ENCODE results near the gene VCX3A. TPM values are rescaled to one million over a fixed set of nuclear protein-coding genes. Genes with fewer than 3 reads are reported as not detected.

VCX3A gene
- total RNA-seq, 1 experiment from 2014 or later, result not detected

GRCh38 chrX:6505960-6506359, 29.0 kb downstream of the VCX3A start:
- Histone ChIP-seq H3K9ac (ENCODE audit: low read length) (no peak overlapping the region), H3K27me3 (ENCODE audit: insufficient read depth, low read length) (no peaks in the 10 kb centered on the region), H3K9me2 (ENCODE audit: insufficient read depth) (no peaks in the 10 kb centered on the region), H3K9me3 (ENCODE audit: control insufficient read depth in 1 of 2, insufficient read depth in 1 of 2, low read depth in 1 of 2, low read length in 2 of 2) (no peaks in the 10 kb centered on the region), H4K20me1 (ENCODE audit: insufficient read depth) (no peaks in the 10 kb centered on the region), H3K36me3 (ENCODE audit: control insufficient read depth in 1 of 2, insufficient read depth in 2 of 2, low read length in 2 of 2) (no peaks in the 10 kb centered on the region), H3K4me2 (ENCODE audit: low read length) (no peak overlapping the region), H3K4me3 (replicated peaks in 1 of 2; ENCODE audit: low read depth in 1 of 2, low read length in 2 of 2) (no peak overlapping the region), H3K27ac (ENCODE audit: low read depth, low read length) (no peak overlapping the region), H2AFZ (ENCODE audit: low read depth, low read length, poor library complexity, severe bottlenecking) (no peak overlapping the region), H3K79me2 (ENCODE audit: insufficient read depth, low read length) (no peaks in the 10 kb centered on the region), H3K4me1 (ENCODE audit: control insufficient read depth in 1 of 2, insufficient read depth in 2 of 2, low read length in 2 of 2) (no peaks in the 10 kb centered on the region)
- RAD21 ChIA-PET (ENCODE audit: low non-redundant PET in 1 of 2, low total read pairs in 2 of 2, uncharacterized antibody in 2 of 2, unreplicated experiment in 2 of 2), result no interaction called here
- intact Hi-C loops (cut with micrococcal nuclease), result no loop called here
- no TSS peak for BruUV-seq (replicated peaks)
- ATAC-seq (no peak), DNase-seq (ENCODE audit: low read depth, low spot score) (no peak)
- no peak for TF ChIP-seq SIN3A (IDR thresholded peaks at IDR 0.05; ENCODE audit: low read depth)
- TF ChIP-seq ZBTB33 (IDR thresholded peaks at IDR 0.05; ENCODE audit: extremely low read depth, insufficient replicate concordance, low read length), result no peak
- no peak for TF ChIP-seq TCF7L2 (IDR thresholded peaks at IDR 0.05; ENCODE audit: borderline replicate concordance, extremely low read depth, insufficient read depth, insufficient read length)
- no peak for TF ChIP-seq SRF (IDR thresholded peaks at IDR 0.05; ENCODE audit: low read depth)
- TF ChIP-seq EGR1 (IDR thresholded peaks at IDR 0.05; ENCODE audit: low read depth), result no peak
- TF ChIP-seq CEBPB (IDR thresholded peaks at IDR 0.05; ENCODE audit: low read depth), result no peak
- no peak for TF ChIP-seq POLR2A (IDR thresholded peaks at IDR 0.05; ENCODE audit: borderline replicate concordance, extremely low read depth, insufficient read depth, insufficient read length)
- CTCF ChIA-PET, result no interaction called here
- POLR2A ChIA-PET, result no interaction called here

GRCh38 chrX:6500719-6501118, 34.2 kb downstream of the VCX3A start:
- no peaks in the 10 kb centered on the region for H3K27me3 ChIP-seq (ENCODE audit: insufficient read depth, low read length)
- no peak overlapping the region for H3K27ac ChIP-seq (ENCODE audit: low read depth, low read length)
- H3K9me2 ChIP-seq (ENCODE audit: insufficient read depth), result no peaks in the 10 kb centered on the region
- no peak overlapping the region for H3K4me2 ChIP-seq (ENCODE audit: low read length)
- intact Hi-C loops (cut with micrococcal nuclease), result no loop called here
- H3K9me3 ChIP-seq (ENCODE audit: control insufficient read depth in 1 of 2, insufficient read depth in 1 of 2, low read depth in 1 of 2, low read length in 2 of 2), result no peaks in the 10 kb centered on the region
- no peak overlapping the region for H2AFZ ChIP-seq (ENCODE audit: low read depth, low read length, poor library complexity, severe bottlenecking)
- no peaks in the 10 kb centered on the region for H3K79me2 ChIP-seq (ENCODE audit: insufficient read depth, low read length)
- CTCF ChIA-PET, result no interaction called here
- POLR2A ChIA-PET, result no interaction called here
- RAD21 ChIA-PET (ENCODE audit: low non-redundant PET in 1 of 2, low total read pairs in 2 of 2, uncharacterized antibody in 2 of 2, unreplicated experiment in 2 of 2), result no interaction called here
- no TSS peak for BruUV-seq (replicated peaks)
- no peaks in the 10 kb centered on the region for H3K36me3 ChIP-seq (ENCODE audit: control insufficient read depth in 1 of 2, insufficient read depth in 2 of 2, low read length in 2 of 2)
- no peak for ATAC-seq
- DNase-seq (ENCODE audit: low read depth, low spot score), result no peak
- no peak overlapping the region for H3K4me3 ChIP-seq (replicated peaks in 1 of 2; ENCODE audit: low read depth in 1 of 2, low read length in 2 of 2)
- no peak overlapping the region for H3K9ac ChIP-seq (ENCODE audit: low read length)
- no peaks in the 10 kb centered on the region for H3K4me1 ChIP-seq (ENCODE audit: control insufficient read depth in 1 of 2, insufficient read depth in 2 of 2, low read length in 2 of 2)
- H4K20me1 ChIP-seq (ENCODE audit: insufficient read depth), result no peaks in the 10 kb centered on the region
- no peak for TF ChIP-seq CEBPB (IDR thresholded peaks at IDR 0.05; ENCODE audit: low read depth)
- no peak for TF ChIP-seq JUND (IDR thresholded peaks at IDR 0.05)
- TF ChIP-seq CTCF (IDR thresholded peaks at IDR 0.05 in 2 of 3, conservative IDR thresholded peaks at IDR 0.05 in 1 of 3; ENCODE audit: borderline replicate concordance in 1 of 3, insufficient read depth in 1 of 3, low read depth in 2 of 3, low read length in 2 of 3), result no peak
- TF ChIP-seq ZBTB33 (IDR thresholded peaks at IDR 0.05; ENCODE audit: extremely low read depth, insufficient replicate concordance, low read length), result no peak
- no peak for TF ChIP-seq SP1 (IDR thresholded peaks at IDR 0.05; ENCODE audit: low read depth)
- no peak for TF ChIP-seq YY1 (IDR thresholded peaks at IDR 0.05; ENCODE audit: extremely low read depth, insufficient replicate concordance, low read depth, low read length)
- no peak for TF ChIP-seq MAX (IDR thresholded peaks at IDR 0.05)
- no peak for TF ChIP-seq RAD21 (IDR thresholded peaks at IDR 0.05; ENCODE audit: low read depth)
- TF ChIP-seq ATF3 (IDR thresholded peaks at IDR 0.05), result no peak
- TF ChIP-seq CBX3 (IDR thresholded peaks at IDR 0.05; ENCODE audit: low read depth), result no peak
- no peak for TF ChIP-seq TCF7L2 (IDR thresholded peaks at IDR 0.05; ENCODE audit: borderline replicate concordance, extremely low read depth, insufficient read depth, insufficient read length)
